ENCODE data around the gene BPIFB6. TPM values are rescaled to one million over a fixed set of nuclear protein-coding genes. Genes with fewer than 3 reads are reported as not detected.

The BPIFB6 gene
- total RNA-seq, 2 donors from 2014 or later = not detected

DNA sequence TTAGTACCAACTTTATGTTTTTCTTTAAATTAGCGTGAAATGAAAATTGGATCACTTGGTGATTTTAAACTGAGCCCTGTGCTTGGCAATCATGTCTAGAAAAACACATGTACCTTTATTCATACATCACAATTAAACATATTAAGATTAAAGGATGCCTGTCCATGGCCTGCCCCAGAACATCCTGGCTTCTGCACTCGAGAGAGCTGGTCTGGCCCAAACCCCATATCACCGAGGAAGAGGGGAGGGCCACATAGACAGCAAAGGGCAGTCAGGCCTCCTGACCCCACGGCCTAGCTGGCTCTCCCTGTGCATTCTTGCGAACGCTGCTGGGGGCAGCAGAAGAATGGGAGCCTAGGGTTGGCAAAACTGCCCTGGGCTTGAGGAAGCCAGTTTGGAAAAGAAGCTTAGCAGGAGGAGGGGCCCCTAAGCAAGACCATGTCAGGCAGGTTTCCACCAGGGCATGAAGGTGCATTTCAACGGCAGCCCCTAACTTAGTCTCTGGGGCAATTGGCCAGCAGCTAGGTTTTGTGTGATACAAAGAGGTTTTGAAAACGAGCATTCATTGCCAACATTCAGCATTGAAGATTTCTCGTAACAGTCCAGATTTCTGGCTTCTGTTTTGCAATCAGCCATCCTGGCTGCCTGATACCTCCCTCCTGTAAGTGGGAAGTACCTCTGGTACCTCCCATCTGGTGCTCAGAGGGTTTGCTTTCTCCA, 30.8 kb downstream of the BPIFB6 start:
- Mint-ChIP-seq H3K36me3 (no peaks in the 10 kb centered on the region), H3K27ac (peak overlapping the region in 1 of 2 donors; percentile 52), H3K9me3 (no peaks in the 10 kb centered on the region)
- DNase-seq (ENCODE audit: low spot score in 2 of 2) = no peak
- no peak for ATAC-seq

DNA sequence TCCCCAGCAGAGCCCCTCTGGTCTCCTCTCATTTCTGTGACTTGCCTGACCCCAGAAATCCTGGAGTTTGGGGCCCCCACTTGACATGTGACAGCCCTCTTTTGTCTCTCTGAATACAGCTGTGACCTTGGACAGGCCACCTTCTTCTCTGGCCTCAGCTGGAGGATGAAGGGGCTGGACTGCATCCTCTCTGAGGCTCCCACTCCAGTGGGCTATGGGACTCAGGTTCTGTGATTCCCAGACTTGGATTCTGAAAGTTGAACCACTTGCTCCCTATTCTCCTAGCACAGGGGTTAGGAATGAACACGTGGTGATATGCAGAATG, 31.3 kb downstream of the BPIFB6 start:
- DNase-seq (ENCODE audit: low spot score in 2 of 2) (no peak), ATAC-seq (no peak)
- H3K27ac Mint-ChIP-seq = no peak overlapping the region
- H3K9me3 Mint-ChIP-seq = no peaks in the 10 kb centered on the region
- no peaks in the 10 kb centered on the region for H3K36me3 Mint-ChIP-seq

DNA sequence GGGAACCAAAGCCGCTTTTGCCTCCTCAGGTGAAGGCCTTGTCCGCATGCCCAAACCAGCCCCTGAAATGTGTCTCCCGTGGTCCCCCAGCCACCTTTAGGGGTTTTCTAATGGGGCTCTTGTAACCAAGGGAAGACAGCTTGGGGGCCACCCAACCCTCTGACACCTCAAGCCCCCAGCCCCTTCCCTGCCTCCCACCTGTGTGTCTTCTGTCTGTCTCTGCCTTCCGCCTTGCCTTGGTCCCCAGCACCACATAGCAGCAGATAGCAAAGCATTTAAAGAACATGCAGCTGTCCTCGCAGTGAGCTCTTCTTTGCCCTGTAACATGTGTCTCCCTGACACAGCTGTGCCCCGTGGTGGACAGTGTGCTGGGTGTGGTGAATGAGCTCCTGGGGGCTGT, 31.8 kb downstream of the BPIFB6 start:
- H3K27ac Mint-ChIP-seq = no peak overlapping the region
- no peaks in the 10 kb centered on the region for H3K36me3 Mint-ChIP-seq
- ATAC-seq (no peak), DNase-seq (ENCODE audit: low spot score in 2 of 2) (no peak)
- H3K9me3 Mint-ChIP-seq = no peaks in the 10 kb centered on the region

DNA sequence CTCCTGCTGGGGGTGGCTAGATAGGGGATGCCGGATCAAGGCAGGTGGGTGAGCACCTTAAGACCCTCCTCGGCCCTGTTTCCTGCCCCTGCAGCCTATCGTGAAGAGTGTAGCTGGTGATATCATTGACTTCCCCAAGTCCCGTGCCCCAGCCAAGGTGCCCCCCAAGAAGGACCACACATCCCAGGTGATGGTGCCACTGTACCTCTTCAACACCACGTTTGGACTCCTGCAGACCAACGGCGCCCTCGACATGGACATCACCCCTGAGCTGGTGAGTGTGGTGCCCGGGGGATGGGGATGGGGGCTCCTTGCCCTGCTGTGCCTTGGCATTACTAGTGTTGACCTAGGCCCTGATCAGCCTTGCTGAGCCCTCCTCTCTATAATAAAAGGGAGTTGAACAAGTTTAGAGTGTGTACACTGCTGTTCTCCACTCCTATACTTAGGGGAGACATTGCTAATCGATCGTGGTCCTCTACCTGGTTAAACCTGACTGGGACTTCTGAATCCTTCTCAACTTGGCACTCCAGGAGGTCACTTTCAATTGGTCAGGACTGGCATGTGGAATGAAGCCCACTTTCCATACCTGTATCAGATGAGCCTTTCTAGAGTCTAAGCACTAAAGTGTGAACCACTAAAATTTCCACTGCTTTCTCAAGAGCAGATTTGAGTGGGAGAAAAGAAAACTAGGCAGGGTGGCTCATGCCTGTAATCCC, 33.3 kb downstream of the BPIFB6 start:
- Mint-ChIP-seq H3K9me3 (no peaks in the 10 kb centered on the region), H3K27ac (peak overlapping the region in 1 of 2 donors; percentile 6), H3K36me3 (no peaks in the 10 kb centered on the region)
- DNase-seq (ENCODE audit: low spot score in 2 of 2) = no peak
- no peak for ATAC-seq

DNA sequence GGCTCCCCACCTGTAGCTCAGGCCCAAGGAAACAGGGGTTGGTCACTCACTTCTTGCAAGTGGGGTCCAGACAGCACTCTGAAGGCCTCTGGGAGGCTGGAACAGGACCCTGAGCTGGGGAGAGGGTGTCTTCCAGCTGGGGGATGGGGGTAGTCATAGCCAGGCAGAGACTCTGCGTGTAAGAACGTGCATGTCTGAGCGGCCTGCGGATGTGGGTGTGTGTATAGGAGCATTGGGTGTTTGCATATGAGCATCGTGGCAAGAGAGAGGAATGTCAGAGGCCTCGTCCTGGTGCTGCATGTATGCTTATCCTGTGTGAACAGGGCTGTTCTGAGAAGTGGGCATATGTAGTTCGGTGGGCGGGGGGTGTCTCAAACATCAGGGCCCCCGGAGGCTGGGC, 34.3 kb downstream of the BPIFB6 start:
- H3K9me3 Mint-ChIP-seq = no peaks in the 10 kb centered on the region
- no peaks in the 10 kb centered on the region for H3K36me3 Mint-ChIP-seq
- no peak for ATAC-seq
- DNase-seq (ENCODE audit: low spot score in 2 of 2) = no peak
- no peak overlapping the region for H3K27ac Mint-ChIP-seq

DNA sequence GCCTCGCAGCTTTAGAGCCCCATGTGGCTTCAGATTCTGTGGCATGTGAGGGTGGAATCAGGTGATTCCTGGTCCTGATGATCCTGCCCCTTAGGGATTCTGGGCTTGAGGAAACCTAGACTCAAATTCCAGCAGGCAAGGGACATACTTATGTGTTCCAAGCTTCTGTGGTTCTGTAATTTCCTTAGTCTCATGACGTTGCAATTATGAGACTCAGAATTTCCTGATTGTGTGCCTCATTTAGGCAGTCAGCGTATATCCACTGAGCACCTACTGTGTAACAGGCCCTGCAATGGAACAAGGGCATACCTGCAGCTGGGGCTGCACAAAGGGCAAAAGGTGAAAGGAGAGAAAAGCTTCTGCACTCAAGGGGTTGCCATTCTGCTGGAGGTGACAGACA, 36.4 kb downstream of the BPIFB6 start:
- no peaks in the 10 kb centered on the region for H3K9me3 Mint-ChIP-seq
- no peak for DNase-seq (ENCODE audit: low spot score in 2 of 2)

DNA sequence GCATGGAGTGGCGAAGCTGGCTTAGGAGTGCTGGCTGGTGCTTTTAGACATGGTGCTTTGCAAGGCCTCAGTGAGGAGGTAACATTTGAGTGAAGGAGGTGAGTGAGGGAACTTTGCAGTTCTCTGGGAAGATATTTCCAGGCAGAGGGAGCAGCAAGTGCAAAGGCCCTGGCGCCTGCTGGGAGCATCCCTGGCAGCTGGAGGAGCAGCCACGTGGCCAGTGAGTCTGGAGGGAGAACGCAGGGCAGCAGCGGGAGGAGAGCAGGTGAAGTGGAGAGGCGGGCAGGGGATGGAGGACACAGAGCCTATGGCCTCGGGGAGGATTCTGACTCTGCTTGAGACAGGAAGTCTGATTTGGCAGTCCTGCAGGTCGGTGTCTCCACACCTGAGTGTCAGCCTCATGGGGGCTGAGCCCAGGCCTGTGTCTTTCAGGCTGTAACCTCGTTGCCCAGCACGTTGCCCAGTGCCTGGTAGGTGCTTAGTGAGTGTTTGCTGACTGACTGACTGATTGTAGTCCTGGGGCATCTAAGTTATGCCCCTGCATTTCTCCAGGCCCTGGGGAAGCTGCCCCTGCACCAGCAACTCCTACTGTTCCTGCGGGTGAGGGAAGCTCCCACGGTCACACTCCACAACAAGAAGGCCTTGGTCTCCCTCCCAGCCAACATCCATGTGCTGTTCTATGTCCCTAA, 36.9 kb downstream of the BPIFB6 start:
- Mint-ChIP-seq H3K9me3 (no peaks in the 10 kb centered on the region), H3K27ac (peak overlapping the region; percentile 11 to 38), H3K36me3 (no peaks in the 10 kb centered on the region)
- ATAC-seq = no peak
- DNase-seq (ENCODE audit: low spot score in 2 of 2) = no peak

More for the DNA sequence above, 36.4 kb downstream of the BPIFB6 start:
- Mint-ChIP-seq H3K27ac (peak overlapping the region in 1 of 2 donors; percentile 38), H3K36me3 (no peaks in the 10 kb centered on the region)
- no peak for ATAC-seq

DNA sequence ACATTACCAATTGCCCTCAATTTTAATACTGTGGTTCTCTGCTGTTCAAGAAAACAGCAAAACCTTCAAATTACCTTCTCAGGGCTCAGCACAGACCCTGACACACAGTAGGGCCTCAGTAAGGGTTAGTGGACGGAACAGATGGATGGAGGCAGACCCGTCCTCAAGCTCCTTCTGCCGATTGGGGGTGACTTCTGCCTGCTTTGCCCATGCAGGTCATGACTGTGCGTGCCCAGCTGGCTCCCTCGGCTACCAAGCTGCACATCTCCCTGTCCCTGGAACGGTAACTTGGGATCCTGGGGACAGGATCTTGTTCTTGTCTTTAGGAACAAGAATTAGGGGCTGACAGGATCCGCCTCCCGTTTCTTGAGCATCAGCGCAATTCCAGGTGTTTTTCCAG, 38.2 kb downstream of the BPIFB6 start:
- H3K36me3 Mint-ChIP-seq = no peaks in the 10 kb centered on the region
- DNase-seq (ENCODE audit: low spot score in 2 of 2) = no peak
- peak overlapping the region; percentile 21 to 34 for H3K27ac Mint-ChIP-seq
- ATAC-seq = no peak
- H3K9me3 Mint-ChIP-seq = no peaks in the 10 kb centered on the region

DNA sequence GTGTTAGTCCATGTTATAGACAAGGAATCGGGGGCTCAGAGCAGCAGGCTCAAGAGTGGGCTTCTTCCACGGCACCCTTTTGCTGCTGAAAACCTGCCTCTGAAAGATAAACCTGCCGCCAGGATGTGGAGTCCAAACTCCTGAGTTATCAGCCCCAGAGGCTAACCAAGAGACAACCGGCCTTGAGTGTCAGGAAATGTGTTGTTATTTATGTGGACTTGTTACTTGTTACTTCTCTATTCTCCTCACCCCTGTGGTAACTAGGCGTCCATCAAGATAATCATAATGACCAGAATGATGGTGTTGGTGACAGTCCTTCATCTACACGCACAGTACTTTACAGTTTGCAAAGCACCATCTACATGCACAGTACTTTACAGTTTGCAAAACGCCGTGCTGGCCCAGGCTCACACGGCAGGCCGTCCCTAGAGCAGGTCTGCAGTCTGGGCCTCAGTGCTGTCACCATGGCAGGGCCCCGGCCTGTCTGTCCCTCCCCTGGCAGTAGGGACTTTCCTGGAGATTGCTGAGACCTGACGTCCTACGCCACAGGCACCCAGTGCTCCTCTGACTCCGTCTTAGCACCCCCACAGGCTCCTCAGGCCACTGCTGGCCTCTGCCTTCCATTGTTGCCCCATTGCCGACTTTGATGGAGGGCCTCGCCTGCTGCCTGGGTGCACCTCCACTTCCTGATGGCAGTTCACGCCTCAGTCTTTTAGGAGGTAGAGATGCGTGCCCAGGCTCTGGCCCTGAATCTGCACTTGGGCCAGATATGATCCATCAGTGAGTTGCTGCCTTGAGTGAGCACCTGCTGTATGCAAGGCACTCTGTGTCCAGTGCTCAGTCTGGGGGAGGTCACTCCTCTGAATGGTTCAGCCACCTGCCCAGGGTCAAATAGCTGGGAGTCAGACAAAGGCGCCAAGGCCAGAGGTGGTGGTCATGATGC, 38.9 kb downstream of the BPIFB6 start:
- H3K9me3 Mint-ChIP-seq = no peaks in the 10 kb centered on the region
- no peak for ATAC-seq
- no peak for DNase-seq (ENCODE audit: low spot score in 2 of 2)
- no peak overlapping the region for H3K27ac Mint-ChIP-seq
- H3K36me3 Mint-ChIP-seq = no peaks in the 10 kb centered on the region

DNA sequence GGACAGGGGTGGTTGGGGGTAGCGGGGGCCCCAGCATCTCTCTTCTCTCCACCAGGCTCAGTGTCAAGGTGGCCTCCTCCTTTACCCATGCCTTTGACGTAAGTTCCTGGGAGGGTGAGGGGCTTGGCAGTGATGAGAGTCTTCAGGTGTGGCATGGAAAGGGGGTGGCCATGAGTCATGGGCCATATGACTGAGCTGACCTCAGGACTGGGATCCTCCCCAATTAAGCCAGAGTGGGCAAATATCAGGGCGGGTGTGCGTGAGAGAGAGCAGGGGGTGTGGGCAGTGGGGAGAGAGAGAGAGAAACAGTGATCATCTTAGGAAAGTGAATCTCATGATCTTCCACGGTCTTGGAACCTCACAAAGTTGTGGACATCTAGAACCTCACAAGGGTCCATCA, 39.8 kb downstream of the BPIFB6 start:
- Mint-ChIP-seq H3K36me3 (no peaks in the 10 kb centered on the region), H3K27ac (peak overlapping the region in 1 of 2 donors; percentile 21), H3K9me3 (no peaks in the 10 kb centered on the region)
- no peak for ATAC-seq
- no peak for DNase-seq (ENCODE audit: low spot score in 2 of 2)

DNA sequence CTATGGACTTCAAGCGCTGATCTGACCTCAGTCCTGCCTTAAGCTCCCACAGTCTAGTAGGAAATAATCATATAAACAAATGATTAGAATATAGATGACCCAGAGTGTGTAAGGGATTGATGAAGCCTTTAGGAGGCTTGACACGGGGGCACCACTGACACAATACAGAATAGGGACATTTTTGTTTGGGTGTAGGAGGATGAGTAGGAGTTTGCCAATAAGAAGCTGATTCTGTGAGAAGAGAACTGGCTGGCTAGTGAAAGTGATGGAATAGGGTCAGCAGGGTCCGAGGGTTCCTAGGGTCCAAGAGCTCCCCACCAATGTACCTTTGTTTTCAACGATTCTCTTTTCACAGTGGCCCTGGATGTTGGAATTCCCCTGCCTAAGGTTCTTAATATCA, 40.9 kb downstream of the BPIFB6 start:
- ATAC-seq (no peak), DNase-seq (ENCODE audit: low spot score in 2 of 2) (no peak)
- no peak overlapping the region for H3K27ac Mint-ChIP-seq
- no peaks in the 10 kb centered on the region for H3K36me3 Mint-ChIP-seq
- no peaks in the 10 kb centered on the region for H3K9me3 Mint-ChIP-seq

DNA sequence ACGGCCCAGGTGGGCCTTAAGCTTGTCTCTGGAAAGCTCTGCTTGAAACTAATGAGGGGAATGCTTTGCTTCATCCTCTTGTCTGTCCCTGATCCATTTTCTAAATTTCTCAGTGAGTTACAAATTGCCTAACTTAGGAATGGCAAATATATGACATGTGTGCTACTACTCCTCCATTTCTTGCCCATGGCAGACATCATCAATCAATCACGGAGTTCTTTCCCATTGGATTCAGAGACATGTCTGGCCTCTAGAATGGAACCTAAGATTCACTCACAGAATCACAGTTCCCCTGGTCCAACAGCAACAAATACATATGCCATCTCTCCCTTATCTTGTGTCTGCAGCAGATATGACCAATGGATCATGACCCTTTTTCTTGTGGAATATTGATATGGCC, 41.4 kb downstream of the BPIFB6 start:
- no peak for DNase-seq (ENCODE audit: low spot score in 2 of 2)
- H3K36me3 Mint-ChIP-seq = no peaks in the 10 kb centered on the region
- no peak for ATAC-seq
- no peak overlapping the region for H3K27ac Mint-ChIP-seq
- no peaks in the 10 kb centered on the region for H3K9me3 Mint-ChIP-seq

DNA sequence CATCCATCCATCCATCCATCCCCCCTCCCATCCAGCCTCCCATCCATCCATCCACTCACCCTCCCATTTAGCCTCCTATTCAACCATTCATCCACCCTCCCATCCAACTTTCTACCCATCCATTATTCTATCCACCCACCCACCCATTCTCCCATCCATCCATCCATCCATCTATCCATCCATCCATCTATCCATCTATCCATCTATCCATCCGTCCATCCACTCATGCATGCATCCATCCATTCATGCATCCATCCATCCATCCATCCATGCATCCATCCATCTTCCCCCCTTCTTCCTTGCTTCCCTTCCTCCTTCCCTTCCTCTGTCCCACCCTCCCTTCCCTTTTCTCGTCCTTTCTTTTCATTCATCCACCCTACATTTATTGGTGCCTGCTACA, 43.2 kb downstream of the BPIFB6 start:
- no peak for DNase-seq (ENCODE audit: low spot score in 2 of 2)
- Mint-ChIP-seq H3K27ac (no peak overlapping the region), H3K36me3 (no peaks in the 10 kb centered on the region)

DNA sequence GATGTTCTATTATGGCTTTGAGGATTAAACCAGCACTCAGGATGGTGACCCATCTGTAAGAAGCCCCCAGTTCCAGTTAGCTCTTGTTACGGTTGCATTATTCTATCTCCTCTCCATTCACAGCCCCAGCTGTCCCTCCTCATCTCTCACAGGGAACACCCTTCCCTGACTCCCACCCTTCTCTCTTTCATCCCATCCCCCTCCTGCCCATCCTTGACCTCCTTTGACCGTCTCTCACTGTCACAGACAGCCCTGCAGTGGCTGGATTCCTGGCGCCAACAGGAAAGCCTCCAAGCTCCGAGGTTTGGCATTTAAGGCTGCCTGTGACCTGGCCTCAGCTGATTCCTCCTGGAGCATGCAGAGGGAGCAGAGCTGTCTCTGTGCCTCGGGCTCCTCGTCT, 43.8 kb downstream of the BPIFB6 start:
- Mint-ChIP-seq H3K36me3 (no peaks in the 10 kb centered on the region), H3K9me3 (no peaks in the 10 kb centered on the region), H3K27ac (no peak overlapping the region)
- DNase-seq (ENCODE audit: low spot score in 2 of 2) = no peak
- no peak for ATAC-seq

More for the DNA sequence above, 43.2 kb downstream of the BPIFB6 start:
- ATAC-seq = no peak
- H3K9me3 Mint-ChIP-seq = no peaks in the 10 kb centered on the region

DNA sequence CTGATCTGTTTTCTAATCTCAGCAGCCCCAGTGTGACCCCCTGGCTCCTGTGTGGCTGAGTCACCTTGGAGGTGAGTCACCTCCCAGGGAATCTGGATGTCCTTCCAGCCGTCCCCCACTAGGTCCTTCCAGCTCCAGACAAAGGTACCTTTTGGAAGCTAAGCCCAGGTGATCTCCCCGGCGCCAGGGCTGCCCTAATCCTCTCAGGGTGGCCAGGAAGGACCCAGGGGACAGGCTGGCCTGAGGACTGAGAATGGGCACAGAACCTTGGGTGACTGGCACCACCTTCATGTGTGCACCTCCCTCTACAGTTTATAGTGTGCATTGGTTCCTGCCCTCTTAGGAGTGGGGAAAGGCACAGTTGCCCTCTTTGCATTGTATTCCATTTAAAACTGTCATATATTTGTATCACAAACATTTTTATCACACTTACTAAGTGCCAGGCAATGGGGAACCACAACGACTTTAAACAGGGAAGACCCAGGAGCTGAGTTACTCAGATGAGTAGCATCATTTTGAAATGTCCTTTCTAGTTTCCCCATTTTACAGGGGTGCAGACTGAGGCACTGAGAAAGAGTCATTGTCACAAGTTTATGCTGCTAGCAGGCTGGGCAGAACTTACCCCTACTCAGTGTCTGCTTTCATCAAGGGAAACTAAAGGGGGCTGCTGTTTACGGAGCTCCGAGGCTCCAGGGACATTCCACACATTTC, 45.4 kb downstream of the BPIFB6 start:
- ATAC-seq = peak in 1 of 2 donors; percentile 20
- no peak for DNase-seq (ENCODE audit: low spot score in 2 of 2)
- H3K27ac Mint-ChIP-seq = no peak overlapping the region
- no peaks in the 10 kb centered on the region for H3K9me3 Mint-ChIP-seq
- H3K36me3 Mint-ChIP-seq = no peaks in the 10 kb centered on the region

DNA sequence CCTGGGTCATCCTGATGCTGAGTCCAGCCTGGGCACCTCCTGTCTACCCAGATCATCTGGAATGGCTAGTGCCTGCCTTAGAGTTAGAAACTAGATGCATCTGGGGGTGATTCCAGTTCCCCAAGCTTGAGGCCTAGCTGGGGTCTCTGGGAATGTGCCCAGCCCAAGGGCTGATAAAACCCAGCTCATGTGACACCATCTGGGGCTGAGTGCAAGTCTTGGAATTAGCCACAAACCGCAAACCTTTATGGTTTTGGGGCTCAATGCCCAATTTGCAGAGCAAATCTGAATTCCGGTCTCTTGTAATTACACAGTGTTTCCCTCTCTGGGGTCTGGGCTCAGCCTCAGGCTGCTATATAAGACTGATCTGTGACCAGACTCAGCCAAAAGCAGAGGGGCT, 47.8 kb downstream of the BPIFB6 start, which contains the start of gene BPIFB4:
Gene BPIFB4, plus strand, starts transcription at position 385 of the 400 bp plus-strand sequence. CDS start 1,884 bp downstream, outside the sequence.
- H3K36me3 Mint-ChIP-seq = no peaks in the 10 kb centered on the region

More for the DNA sequence above, 47.8 kb downstream of the BPIFB6 start, which contains the start of gene BPIFB4:
- DNase-seq (ENCODE audit: low spot score in 2 of 2) (no peak), ATAC-seq (no peak)
- Mint-ChIP-seq H3K9me3 (no peaks in the 10 kb centered on the region), H3K27ac (peak within 1 kb of the TSS in 1 of 2 donors; percentile 15)
